HepG2 (cell line): ENCODE data around the gene WDR37. TPM values are rescaled to one million over a fixed set of nuclear protein-coding genes. Genes with fewer than 3 reads are reported as not detected.

Experiments
- GABPA ChIP-seq, 2 experiments: IDR thresholded peaks; 2 replicates each; pipeline ENCODE4 v1.6.1; 2011 to 2016; ENCODE audit warnings: low read depth in 2 of 2, low read length in 1 of 2, missing biosample characterization in 1 of 2, missing genetic modification characterization in 1 of 2
- JDP2 ChIP-seq: sonication (generic); formaldehyde crosslinking; IDR thresholded peaks from 2 replicates; pipeline ENCODE4 v1.8.1; 2022; ENCODE audit warnings: missing genetic modification reagents, borderline replicate concordance
- LCORL ChIP-seq, 2 experiments: fragments of 450-650 bp in 1 of 2; sonication (generic) in 1 of 2; formaldehyde crosslinking in 1 of 2; IDR thresholded peaks; 2 replicates each; pipeline versions ENCODE4 v1.5.0 to v1.6.1; 2017 to 2020; ENCODE audit warnings: antibody characterized with exemption in 1 of 2, missing genetic modification reagents in 1 of 2
- MNT ChIP-seq: fragments of 450-650 bp; IDR thresholded peaks from 2 replicates; pipeline ENCODE4 v1.6.1; 2016
- MYC ChIP-seq: sonication (generic); formaldehyde crosslinking; IDR thresholded peaks from 2 replicates; pipeline ENCODE4 v1.9.0; 2021; ENCODE audit warnings: missing genetic modification reagents, borderline replicate concordance
- NPAS2 ChIP-seq: sonication (generic); formaldehyde crosslinking; IDR thresholded peaks from 2 replicates; pipeline ENCODE4 v1.8.0; 2022; ENCODE audit warnings: mild to moderate bottlenecking, missing genetic modification reagents, borderline replicate concordance
- SAFB2 ChIP-seq: sonication (generic); formaldehyde crosslinking; IDR thresholded peaks from 2 replicates; pipeline ENCODE4 v1.5.1; 2020; ENCODE audit warnings: missing genetic modification reagents, low read depth, mild to moderate bottlenecking, borderline replicate concordance
- SALL2 ChIP-seq: sonication (generic); formaldehyde crosslinking; IDR thresholded peaks from 2 replicates; pipeline ENCODE4 v1.8.1; 2023; ENCODE audit warnings: mild to moderate bottlenecking, missing genetic modification reagents, inconsistent platforms
- SIN3A ChIP-seq: IDR thresholded peaks from 2 replicates; pipeline ENCODE4 v1.6.1; 2011; ENCODE audit warnings: low read depth, mild to moderate bottlenecking, control low read depth, low read length, borderline replicate concordance
- TAF15 ChIP-seq: fragments of 200-400 bp; formaldehyde crosslinking; IDR thresholded peaks from one replicate; pipeline ENCODE4 v1.6.1; 2018; ENCODE audit warnings: mild to moderate bottlenecking, low read depth, low read length; ENCODE audit not compliant: poor library complexity, severe bottlenecking
- ZBTB49 ChIP-seq: sonication (generic); formaldehyde crosslinking; IDR thresholded peaks from 2 replicates; pipeline ENCODE4 v1.4.0; 2020; ENCODE audit warnings: missing genetic modification reagents, borderline replicate concordance
- ZFP82 ChIP-seq: sonication (generic); formaldehyde crosslinking; IDR thresholded peaks from 2 replicates; pipeline ENCODE4 v1.5.1; 2020; ENCODE audit warnings: mild to moderate bottlenecking, missing genetic modification reagents, borderline replicate concordance
- ZFX ChIP-seq: sonication (generic); formaldehyde crosslinking; IDR thresholded peaks from 2 replicates; pipeline ENCODE4 v1.4.0; 2020; ENCODE audit warnings: mild to moderate bottlenecking, low read depth, missing genetic modification reagents, moderate library complexity
- ZNF326 ChIP-seq: sonication (generic); formaldehyde crosslinking; IDR thresholded peaks from 2 replicates; pipeline ENCODE4 v1.4.0; 2020; ENCODE audit warnings: missing genetic modification reagents, borderline replicate concordance
- ZNF331 ChIP-seq: sonication (generic); formaldehyde crosslinking; IDR thresholded peaks from 2 replicates; pipeline ENCODE4 v1.4.0; 2020; ENCODE audit warnings: missing genetic modification reagents
- ZNF549 ChIP-seq: sonication (generic); formaldehyde crosslinking; IDR thresholded peaks from 2 replicates; pipeline ENCODE4 v1.5.0; 2020; ENCODE audit warnings: missing genetic modification reagents
- ZNF737 ChIP-seq: sonication (generic); formaldehyde crosslinking; IDR thresholded peaks from 2 replicates; pipeline ENCODE4 v1.5.0; 2020; ENCODE audit warnings: missing genetic modification reagents, mild to moderate bottlenecking, borderline replicate concordance
- polyA plus RNA-seq, 8 experiments: library from polyadenylated mRNA; depleted of rRNA in 3 of 8; stranded (reverse) in 7 of 8; unstranded in 1 of 8; fragments of >200 nt; fragmentation: Illumina TruSeq in 4 of 8; extraction: Trizol in 4 of 8; gene quantifications; 2 replicates each; pipeline versions ENCODE4 v1.2.1 to v1.2.3, GENCODE V29; 2011 to 2016; ENCODE audit warnings: low read depth in 4 of 8, missing spikeins in 1 of 8, mixed read lengths in 1 of 8; ENCODE audit not compliant: insufficient read depth in 1 of 8
- total RNA-seq, 5 experiments: library from RNA; depleted of rRNA; stranded (reverse); fragments of >200 nt; fragmentation: Illumina TruSeq; extraction: Trizol; gene quantifications; 2 replicates each; pipeline ENCODE4 v1.2.3, GENCODE V29; 2016; ENCODE audit warnings: low read depth in 1 of 5
- TF ChIP-seq, protein P1 (sequence below): sonication (generic); formaldehyde crosslinking; IDR thresholded peaks from 2 replicates; pipeline ENCODE4 v1.8.1; 2022; ENCODE audit warnings: low read depth, mild to moderate bottlenecking, missing genetic modification reagents
- TF ChIP-seq, protein P2 (sequence below): sonication (generic); formaldehyde crosslinking; IDR thresholded peaks from 2 replicates; pipeline ENCODE4 v1.4.0; 2020; ENCODE audit warnings: mild to moderate bottlenecking, low read depth, missing genetic modification reagents

WDR37 gene
- total and polyA plus RNA-seq, 2 of the 13 experiments (the other 11 are each of a cell fraction or from before 2014, with no cell fraction given): 5.9 to 7.5 TPM

- TF ChIP-seq ZFP82 (CRISPR knock-in tag) (peak; percentile 66; the same call in 1 of the 2 replicates), SIN3A (peak; percentile 91; the same call in 1 of the 2 replicates), ZBTB49 (CRISPR knock-in tag) (peak; percentile 9; the same call in 1 of the 2 replicates), ZNF549 (CRISPR knock-in tag) (no peak), ZNF737 (CRISPR knock-in tag) (no peak), ZNF331 (CRISPR knock-in tag) (peak; percentile 59; the same call in 1 of the 2 replicates), ZFX (CRISPR knock-in tag) (peak; percentile 95), MYC (peak; percentile 54; the same call in 1 of the 2 replicates), MNT (0 out of 2 replicates have a peak, but pooled peaks have one; percentile 15), ZNF326 (CRISPR knock-in tag) (no peak), JDP2 (CRISPR knock-in tag) (no peak), SAFB2 (CRISPR knock-in tag) (peak; percentile 48; the same call in 1 of the 2 replicates), TAF15 (no peak), SALL2 (CRISPR knock-in tag) (no peak; the same call in 1 of the 2 replicates), LCORL (IDR thresholded peaks at IDR 0.05) (no peak), LCORL (CRISPR knock-in tag; IDR thresholded peaks at IDR 0.05) (no peak), NPAS2 (no peak), GABPA (IDR thresholded peaks at IDR 0.05; ENCODE audit: low read depth, low read length) (peak; percentile 97), GABPA (CRISPR knock-in tag; IDR thresholded peaks at IDR 0.05; ENCODE audit: low read depth) (peak; percentile 95)
- TF ChIP-seq, protein P1, sequence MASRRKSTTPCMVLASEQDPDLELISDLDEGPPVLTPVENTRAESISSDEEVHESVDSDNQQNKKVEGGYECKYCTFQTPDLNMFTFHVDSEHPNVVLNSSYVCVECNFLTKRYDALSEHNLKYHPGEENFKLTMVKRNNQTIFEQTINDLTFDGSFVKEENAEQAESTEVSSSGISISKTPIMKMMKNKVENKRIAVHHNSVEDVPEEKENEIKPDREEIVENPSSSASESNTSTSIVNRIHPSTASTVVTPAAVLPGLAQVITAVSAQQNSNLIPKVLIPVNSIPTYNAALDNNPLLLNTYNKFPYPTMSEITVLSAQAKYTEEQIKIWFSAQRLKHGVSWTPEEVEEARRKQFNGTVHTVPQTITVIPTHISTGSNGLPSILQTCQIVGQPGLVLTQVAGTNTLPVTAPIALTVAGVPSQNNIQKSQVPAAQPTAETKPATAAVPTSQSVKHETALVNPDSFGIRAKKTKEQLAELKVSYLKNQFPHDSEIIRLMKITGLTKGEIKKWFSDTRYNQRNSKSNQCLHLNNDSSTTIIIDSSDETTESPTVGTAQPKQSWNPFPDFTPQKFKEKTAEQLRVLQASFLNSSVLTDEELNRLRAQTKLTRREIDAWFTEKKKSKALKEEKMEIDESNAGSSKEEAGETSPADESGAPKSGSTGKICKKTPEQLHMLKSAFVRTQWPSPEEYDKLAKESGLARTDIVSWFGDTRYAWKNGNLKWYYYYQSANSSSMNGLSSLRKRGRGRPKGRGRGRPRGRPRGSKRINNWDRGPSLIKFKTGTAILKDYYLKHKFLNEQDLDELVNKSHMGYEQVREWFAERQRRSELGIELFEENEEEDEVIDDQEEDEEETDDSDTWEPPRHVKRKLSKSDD (CRISPR knock-in tag): no peak; the same call in 1 of the 2 replicates
- TF ChIP-seq, protein P2, sequence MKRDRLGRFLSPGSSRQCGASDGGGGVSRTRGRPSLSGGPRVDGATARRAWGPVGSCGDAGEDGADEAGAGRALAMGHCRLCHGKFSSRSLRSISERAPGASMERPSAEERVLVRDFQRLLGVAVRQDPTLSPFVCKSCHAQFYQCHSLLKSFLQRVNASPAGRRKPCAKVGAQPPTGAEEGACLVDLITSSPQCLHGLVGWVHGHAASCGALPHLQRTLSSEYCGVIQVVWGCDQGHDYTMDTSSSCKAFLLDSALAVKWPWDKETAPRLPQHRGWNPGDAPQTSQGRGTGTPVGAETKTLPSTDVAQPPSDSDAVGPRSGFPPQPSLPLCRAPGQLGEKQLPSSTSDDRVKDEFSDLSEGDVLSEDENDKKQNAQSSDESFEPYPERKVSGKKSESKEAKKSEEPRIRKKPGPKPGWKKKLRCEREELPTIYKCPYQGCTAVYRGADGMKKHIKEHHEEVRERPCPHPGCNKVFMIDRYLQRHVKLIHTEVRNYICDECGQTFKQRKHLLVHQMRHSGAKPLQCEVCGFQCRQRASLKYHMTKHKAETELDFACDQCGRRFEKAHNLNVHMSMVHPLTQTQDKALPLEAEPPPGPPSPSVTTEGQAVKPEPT (CRISPR knock-in tag): 0 out of 2 replicates have a peak, but pooled peaks have one; percentile 65
These were observed at the start of gene WDR37 (continued) for GRCh38 chr10:1056326-1057105.
